Sciatic nerve (tissue), 2 donors: ENCODE results near the gene KDM5C. TPM values are rescaled to one million over a fixed set of nuclear protein-coding genes. Genes with fewer than 3 reads are reported as not detected.

Experiments
- ATAC-seq: fragments of 200-7000 bp; cut with Tn5 transposase; one replicate; pipeline ENCODE4 v1.9.1; 2020; ENCODE audit warnings: mild to moderate bottlenecking, moderate library complexity
- DNase-seq: peaks from one replicate; pipeline ENCODE4 v3.0.0-alpha.2; 2020; ENCODE audit warnings: low spot score
- intact Hi-C: fragments of 100-400 bp; cut with DNase I; formaldehyde crosslinking; loops from one replicate; pipeline ENCODE4 v1.14.2; 2022
- total RNA-seq: library from RNA; stranded (reverse); fragmentation: NEBNext Ultra II Directional; extraction: Animal tissue kit (Norgen Biotek cat#: 25700); gene quantifications from one replicate; pipeline ENCODE4 v1.2.1, GENCODE V29; 2021
- donor health status: DM: no; HTN: no; CAD: no.
- donor health status: DM: no; HTN: no; CAD: no.

KDM5C gene
- total RNA-seq, 1 donor from 2014 or later, result 108 TPM

GRCh38 chrX:53253293-53254020 is 28.4 kb upstream of the KDM5C start:
- DNase-seq (no peak), ATAC-seq (no peak)
- intact Hi-C loops, result no loop called here

DNA sequence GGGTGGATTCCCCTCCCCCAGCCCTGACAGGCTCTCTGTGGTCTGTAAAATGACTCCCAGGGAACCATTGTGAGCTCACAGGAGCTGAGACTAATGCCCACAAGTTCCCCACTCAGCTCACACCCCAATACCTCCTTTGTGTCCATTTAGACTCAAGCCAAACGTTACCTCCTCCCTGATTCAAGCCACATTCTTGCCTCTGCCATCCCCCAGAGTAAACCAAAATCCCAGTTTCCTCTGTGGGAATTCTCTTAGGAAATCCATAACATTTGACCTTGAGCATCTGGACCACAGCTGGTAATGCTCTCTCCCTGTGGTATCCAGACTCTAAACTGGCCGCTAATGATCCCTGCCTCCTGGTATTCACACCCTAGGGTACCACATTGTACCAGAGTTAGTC is 26.3 kb upstream of the KDM5C start:
- ATAC-seq (no peak), DNase-seq (no peak)
- intact Hi-C loops, result no loop called here

- intact Hi-C loops, result no loop called here
- ATAC-seq, result no peak
- no peak for DNase-seq
Observed at GRCh38 chrX:53250556-53250955, 25.5 kb upstream of the KDM5C start.

DNA sequence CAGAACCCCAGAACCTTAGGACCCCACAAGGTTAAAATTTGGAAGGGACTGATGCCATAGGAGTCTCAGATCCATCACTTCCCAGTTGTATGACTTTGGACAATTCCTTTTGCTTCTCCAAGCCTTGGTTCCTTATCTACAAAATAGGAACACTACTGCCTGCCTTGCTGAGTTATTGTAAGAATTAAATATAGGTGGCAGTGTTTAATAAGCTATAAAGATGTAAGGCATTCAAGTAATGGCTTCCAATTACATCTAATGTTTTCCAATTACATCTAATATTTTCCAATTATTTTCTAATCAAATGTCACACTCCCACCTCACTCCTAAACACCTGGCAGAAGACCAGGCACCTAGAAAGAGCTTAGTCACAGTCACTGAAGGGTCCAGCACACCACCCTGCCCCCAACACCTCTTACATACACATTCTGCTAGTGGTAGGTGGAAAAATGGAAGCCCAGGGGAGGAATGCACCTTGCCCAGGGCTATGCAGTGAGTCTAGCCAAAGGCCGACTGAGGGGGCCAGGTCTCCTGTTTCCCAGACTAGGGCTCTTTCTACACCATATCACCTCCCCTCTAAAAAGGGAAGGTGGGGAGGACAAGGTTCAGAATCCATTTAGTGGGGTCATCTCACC is 24.5 kb upstream of the KDM5C start:
- ATAC-seq, result no peak
- DNase-seq, result no peak
- intact Hi-C loops, result no loop called here

DNA sequence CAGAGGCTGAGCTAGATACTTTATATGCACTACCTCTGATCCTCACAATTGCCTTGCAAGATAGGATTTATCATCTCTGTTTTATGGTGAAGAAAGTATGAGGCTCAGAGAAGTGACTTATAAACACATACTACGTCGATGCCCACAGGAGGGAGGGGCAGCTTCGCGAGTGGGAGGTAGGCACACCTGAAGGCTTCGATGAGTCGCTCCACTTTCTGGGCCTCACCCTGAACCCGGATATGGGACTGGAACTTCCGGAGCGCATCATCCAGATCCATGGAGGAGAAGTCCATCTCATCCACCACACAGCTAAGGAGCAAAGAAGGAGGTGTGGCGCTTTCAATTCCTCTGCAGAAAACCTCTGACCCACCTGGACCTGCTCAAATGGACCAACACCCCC is 22.9 kb upstream of the KDM5C start:
- ATAC-seq, result no peak
- no peak for DNase-seq
- intact Hi-C loops, result no loop called here

DNA sequence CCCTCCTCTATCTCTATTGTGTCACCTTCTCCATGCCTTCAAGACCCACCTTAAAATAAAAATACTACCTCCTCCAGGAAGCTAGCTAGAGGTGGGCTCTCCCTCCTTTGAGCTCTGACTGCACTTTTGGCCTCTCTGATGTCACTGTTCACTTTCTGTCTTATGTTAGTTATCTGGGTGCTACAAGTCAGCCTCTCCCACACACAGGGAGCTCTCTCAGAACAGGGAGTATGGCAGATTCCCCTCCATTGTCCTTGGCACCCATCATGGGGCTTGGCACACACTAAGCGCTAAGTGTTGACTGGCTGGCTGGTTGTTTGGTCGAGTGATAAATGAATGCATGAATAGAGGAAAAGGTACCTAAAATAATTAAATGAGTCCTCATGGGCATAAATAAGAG is 21.2 kb upstream of the KDM5C start:
- intact Hi-C loops, result no loop called here
- ATAC-seq, result no peak

GRCh38 chrX:53244610-53245009 is 19.6 kb upstream of the KDM5C start:
- intact Hi-C loops, result no loop called here
- ATAC-seq, result no peak
- DNase-seq, result no peak

More for the DNA sequence above, 21.2 kb upstream of the KDM5C start:
- no peak for DNase-seq

GRCh38 chrX:53242310-53242709 is 17.3 kb upstream of the KDM5C start:
- intact Hi-C loops, result no loop called here
- DNase-seq (no peak), ATAC-seq (no peak)

DNA sequence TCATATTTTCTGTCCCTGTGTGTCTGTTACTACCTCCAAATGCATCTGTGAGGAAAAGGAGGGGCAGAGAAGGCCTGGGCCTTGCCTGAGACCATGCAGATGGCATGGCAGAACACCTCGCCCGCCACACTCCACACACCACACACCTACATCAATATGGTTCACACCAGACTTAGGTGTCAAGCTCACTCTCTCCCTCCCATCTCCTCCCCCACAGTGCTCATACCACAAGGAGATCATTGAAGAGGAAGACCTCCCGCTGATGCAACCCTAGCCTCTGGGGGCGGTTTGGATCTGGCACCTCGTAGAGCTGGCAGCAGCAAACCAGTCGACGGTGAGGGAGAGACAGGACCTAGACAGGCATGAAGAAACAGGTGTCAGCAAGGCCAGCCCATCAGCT is 16.6 kb upstream of the KDM5C start:
- no peak for DNase-seq
- intact Hi-C loops, result no loop called here
- ATAC-seq, result no peak

- intact Hi-C loops, result no loop called here
- no peak for DNase-seq
- ATAC-seq, result no peak
Observed at GRCh38 chrX:53239474-53239873, 14.5 kb upstream of the KDM5C start.

DNA sequence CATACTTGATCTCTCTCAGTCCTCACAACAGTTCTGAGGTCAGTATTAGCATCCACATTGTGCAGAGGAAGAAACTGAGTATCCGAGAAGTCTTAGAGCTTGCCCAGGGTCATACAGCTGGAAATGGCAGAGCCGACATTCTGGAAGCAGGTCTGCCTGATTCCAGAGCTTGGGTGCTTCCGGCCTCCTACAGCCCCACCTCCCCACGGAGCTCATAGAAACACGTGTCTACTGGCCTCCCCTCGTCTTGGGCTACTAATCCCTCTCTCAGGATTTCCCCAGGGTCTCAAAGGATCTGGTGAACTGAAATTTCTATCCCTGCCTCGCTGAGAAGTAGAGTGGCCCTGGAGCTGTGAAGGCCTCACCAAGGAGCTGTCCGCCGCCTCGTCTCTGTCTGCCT is 12.0 kb upstream of the KDM5C start:
- intact Hi-C loops, result no loop called here
- no peak for ATAC-seq
- no peak for DNase-seq

DNA sequence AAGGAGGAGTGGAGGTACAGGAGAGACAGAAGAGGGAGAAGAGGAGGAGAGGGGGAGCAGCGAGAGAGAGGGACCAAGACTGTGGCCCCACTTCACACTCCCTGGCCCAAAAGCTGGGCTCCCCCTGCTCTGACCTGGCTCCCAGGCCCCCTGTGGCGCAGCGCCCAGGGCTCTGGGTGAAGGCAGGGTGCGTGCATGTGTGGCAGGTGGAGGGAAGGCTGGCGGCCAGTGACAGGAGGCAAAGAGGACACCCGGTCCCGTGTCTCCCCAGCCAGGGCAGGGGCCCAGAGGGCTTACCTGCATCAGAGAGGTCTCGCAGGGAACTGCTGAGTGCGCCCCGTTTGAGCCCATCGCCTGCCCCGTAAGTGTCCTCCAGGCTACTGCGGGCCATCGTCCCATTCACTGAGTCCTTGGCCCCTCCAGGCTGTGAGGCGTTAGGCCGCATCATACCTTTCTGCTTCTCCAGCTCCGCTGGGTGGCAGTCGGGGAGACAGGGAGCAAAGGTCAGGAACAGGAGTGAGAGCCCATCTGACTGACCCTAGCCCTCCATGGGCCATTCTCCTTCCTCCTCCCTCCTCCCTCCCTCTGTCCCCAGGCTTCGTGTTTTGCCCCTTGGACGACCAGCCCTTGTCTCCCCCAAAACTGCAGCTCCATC is 11.1 kb upstream of the KDM5C start:
- ATAC-seq, result no peak
- no peak for DNase-seq
- intact Hi-C loops, result no loop called here

GRCh38 chrX:53235566-53235965 is 10.6 kb upstream of the KDM5C start:
- intact Hi-C loops, result no loop called here
- no peak for ATAC-seq
- DNase-seq, result no peak

GRCh38 chrX:53234484-53234883 is 9.5 kb upstream of the KDM5C start:
- DNase-seq (no peak), ATAC-seq (no peak)
- intact Hi-C loops, result no loop called here

GRCh38 chrX:53233536-53233935 is 8.5 kb upstream of the KDM5C start:
- DNase-seq (no peak), ATAC-seq (no peak)
- intact Hi-C loops, result no loop called here

GRCh38 chrX:53230116-53230515 is 5.1 kb upstream of the KDM5C start:
- no peak for ATAC-seq
- DNase-seq, result no peak
- intact Hi-C loops, result no loop called here

DNA sequence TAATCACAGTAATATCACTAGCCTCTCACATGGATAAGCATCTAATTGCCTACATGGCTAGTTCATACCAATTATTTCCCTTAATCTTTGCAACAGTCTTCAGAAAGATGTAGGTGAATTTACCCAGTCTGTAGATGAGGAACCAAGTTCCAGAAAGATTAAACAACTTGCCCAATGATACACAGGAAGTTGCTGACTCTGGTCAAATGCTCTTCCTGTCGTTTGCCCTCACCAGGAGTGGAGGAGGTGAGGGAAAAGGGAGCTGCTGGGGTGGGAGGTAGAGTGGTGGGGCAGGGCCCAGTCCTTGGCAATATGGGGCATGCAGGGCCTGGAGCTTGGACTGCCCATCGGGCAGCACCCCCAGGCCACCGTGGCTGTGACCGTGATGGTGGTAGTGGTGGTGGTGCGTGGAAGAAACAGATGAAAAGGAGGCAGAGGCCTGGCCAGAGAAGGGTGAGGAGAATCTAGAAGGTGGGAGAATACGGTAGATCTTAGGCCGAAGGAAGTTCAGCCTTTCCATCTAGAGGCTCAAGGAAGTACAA is 2.3 kb upstream of the KDM5C start:
- intact Hi-C loops, result no loop called here
- no peak for ATAC-seq
- DNase-seq, result no peak

DNA sequence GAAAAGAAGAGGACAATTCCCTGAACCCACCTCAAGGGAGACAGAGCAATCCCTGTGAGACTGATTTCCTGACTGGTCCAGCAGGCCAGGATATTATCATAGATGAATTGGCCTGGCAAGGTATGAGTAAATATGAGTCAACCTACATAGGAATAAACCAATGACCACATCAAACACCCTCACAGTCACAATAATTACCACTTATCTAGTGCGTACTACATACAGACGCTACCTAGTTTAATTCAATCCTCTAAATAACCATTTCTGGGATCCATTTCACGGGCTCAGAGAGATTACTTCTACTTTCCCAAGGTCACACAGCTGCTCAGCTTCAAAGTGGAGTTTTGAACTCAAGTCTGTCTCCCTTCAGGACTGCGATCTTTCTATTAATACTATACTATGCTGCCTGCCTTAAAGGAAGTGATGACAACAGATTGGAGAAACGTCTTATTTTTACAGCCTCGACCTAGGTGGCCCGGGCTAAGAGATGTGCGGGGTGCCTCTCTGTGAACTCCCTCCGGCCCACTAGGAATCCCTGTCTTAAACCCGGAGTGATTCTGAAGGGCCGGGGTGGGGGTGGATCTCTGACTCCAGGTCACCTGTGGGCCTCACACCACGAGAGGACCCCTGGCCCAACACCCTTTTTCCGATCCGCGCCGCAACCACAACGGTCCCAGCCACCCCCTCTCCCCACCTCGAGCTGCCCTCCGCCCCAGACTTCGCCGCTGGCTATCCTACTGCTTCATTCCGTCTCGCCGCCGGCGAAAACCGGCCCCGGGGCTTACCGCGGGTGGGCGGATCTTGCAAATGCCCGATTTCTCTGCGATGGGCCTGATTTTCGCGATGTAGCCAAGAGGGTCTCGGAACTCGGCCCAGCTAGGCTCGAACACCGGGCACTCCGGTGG is 800 bp downstream of the KDM5C start:
- intact Hi-C loops, result no loop called here
- DNase-seq (no peak), ATAC-seq (peak; percentile 7)

GRCh38 chrX:53223068-53223693 is 1.8 kb downstream of the KDM5C start:
- intact Hi-C loops, result no loop called here
- no peak for DNase-seq
- no peak for ATAC-seq
